GM19455 (cell line): ENCODE measurements around the gene HMGCS2.
"Not testable (repeated sequence)": the region's sequence is repeated elsewhere in the genome, so short reads cannot be mapped to it uniquely, and the experiment has no call there.

Experiments
- ATAC-seq: cut with Tn5 transposase; IDR thresholded peaks from one replicate; pipeline ENCODE4 v1.9.1; 2021; ENCODE audit not compliant: unreplicated experiment

HMGCS2 gene

DNA sequence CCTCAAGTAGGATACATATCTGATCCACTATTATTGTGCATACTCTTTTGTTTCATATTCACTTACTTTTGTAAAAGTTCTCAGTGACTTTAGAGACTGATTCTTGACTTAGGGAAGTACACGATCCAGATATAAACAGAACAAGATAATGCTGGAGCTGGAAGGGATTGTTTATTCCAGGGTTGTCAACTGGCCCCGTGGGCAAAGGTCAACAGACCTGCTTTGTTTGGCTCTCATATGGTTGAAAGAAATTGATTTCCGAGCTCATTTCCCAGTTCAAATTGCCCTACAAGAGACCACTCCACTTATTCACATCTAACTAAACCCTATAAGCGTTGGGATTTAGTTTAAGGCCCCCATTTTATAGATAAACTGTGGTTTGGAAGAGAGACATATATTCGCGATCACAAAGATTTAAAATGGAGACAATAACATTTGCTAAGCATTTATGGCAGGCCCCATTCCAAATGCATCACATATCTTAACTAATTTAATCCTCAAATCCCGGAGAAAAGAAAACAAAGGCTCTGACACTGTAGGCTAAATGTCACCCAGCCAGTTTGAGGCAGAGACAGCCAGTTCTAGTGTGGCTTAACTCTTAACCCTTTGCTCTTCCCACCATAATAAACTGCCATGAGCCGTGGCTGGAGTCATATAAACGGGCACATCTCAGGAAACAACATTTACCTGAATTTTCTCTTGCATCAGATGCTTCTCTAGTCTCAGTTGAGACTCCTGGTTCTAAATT, 21.9 kb upstream of the HMGCS2 start:
- no peak for ATAC-seq

DNA sequence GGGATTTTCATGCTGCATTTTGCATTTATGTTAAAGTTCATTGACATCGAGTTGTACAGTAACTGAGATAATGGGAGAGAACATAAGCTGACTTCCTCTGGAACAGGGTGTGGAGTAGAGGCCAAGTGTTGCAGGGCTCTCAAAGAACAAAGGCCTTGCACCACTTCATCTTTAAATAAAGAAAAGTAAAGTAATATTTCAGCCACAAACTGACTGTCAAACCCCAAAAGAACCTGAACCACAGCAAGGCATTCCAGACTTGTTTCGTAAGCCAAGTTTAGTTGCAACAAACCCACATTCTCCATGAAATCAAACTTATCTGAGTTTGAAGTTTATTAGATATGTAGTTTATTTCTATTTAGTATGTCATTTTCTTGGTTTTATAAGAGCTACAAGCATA, 19.1 kb upstream of the HMGCS2 start:
- ATAC-seq = no peak

- not testable (repeated sequence) for ATAC-seq
Measured at GRCh38 chr1:119786473-119787050, 17.9 kb upstream of the HMGCS2 start.

DNA sequence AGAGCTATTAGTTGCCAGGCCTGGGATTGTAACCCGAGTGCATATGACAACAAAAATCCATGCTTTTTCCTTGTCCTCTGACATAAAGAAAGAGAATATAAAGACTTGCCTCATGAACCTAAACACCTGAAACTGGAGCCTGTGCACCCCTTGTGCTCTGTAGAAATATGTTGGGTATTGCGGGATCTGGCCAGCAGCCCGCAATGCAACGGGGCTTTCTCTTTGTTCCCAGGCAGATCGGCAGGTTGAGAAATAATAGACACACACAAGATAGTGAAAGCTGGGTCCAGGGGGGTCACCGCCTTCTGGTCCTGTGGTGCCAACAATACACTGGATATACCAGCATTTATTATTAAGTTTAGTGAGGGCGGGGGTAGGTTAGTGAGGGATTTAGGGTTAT, 17.3 kb upstream of the HMGCS2 start:
- not testable (repeated sequence) for ATAC-seq

DNA sequence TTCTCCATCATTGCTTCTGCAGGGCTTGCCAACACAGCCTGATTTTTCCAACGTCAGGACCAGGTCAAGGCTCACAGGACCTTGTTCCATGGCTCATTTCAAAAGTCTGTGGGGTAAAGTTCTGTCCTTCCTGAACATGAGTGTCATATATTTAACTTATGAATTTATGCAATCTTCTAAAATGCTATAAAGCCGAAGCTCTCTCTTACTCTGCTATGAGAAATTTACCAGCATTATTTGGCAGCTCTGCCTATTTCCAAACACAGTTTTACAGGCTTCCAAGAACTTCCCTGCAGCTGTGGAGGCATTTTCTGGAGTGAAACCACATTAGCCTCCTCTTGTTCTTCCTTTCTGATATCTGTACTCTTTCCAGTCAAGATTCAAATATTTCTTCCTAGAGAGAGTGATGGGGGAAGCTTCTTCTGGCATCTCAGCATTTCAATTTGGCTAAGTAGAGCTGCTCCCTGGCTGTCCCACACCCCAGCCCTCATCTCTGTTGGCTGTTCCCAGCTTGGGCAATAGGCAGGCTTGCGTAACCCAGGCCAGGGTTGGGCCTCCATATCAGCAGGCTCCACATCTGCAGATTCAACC, 15.6 kb upstream of the HMGCS2 start:
- no peak for ATAC-seq

- no peak for ATAC-seq
Measured at GRCh38 chr1:119783354-119784185, 14.9 kb upstream of the HMGCS2 start.

DNA sequence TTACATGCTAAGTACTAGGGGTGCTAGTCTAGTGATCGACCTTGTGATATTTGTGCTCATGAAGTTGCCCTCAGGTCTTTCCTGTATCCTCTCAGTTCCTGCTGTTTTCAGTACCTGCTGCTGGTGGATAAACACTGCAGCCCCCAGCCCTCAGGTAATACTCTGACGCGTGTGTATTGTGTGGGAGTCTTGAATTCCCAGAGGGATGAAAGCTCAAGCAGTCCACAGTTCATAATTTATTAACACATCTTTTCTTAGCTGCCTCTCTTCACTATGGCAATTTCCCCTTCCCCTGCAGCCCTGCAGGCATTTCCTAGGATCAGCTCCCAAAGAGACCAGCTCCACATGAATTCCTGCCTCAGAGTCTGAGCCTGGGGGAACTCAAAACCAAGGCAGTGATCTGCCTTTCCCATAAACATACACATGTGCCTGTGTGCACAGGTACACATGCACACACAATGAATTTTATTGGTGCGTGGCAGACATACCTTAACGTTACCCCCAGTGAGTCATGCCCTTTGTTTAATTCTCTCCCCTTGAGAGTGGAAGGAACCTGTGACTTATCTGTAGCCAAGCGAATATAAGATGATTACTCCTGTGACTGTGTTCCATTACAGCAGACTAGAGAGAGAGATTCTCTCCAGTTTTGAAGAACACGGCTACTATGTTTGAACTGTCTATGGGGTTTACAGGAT, 14.1 kb upstream of the HMGCS2 start:
- no peak for ATAC-seq

GRCh38 chr1:119781434-119782210, 12.9 kb upstream of the HMGCS2 start:
- ATAC-seq = no peak

GRCh38 chr1:119779869-119780356, 11.2 kb upstream of the HMGCS2 start:
- ATAC-seq = no peak

DNA sequence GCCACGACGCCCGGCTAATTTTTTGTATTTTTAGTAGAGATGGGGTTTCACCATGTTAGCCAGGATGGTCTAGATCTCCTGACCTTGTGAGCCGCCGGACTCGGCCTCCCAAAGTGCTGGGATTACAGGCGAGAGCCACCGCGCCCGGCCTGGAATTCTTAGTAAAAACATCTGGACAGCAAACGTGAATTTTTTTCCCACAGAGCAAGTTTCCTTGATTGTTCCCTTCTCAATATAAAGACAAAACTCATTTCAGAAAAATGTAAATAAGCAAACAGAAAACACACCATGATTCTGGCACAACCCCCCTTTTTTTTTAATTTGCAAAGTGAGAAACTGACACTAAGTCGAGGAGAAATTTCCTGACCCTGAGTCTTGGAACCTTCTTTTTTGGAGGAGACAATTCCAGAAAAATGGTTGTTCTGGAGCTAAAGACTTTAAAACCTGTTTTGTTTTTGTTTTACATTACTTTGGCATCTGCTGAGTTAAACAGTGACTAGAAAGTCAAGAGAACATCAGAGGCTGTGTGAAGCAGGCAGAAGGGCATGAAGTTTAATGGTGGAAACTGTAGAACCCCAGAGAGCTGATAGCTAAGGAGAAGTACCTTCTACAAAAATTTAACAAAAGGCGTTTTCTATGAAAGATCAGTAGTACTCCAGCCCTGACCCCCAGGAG, 10.3 kb upstream of the HMGCS2 start:
- ATAC-seq = no peak

DNA sequence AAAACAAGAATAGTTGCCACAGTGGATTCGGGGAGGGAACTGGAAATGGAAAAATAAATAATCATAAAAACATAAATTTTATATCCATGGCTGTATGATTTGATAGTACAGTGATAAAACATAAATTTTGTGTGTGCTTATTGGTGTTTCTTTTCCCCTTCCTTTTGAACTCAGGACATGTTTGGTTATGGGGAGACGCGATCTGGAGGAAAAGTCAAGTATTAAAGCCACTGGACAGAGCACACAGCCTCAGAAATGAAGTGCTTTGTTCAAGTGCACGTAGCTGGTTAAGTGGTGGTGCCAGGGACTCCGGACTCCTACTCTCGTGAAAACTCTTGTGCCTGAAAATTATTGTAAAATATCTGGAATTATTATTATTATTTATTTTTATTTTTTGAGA, 9.7 kb upstream of the HMGCS2 start:
- ATAC-seq = no peak

DNA sequence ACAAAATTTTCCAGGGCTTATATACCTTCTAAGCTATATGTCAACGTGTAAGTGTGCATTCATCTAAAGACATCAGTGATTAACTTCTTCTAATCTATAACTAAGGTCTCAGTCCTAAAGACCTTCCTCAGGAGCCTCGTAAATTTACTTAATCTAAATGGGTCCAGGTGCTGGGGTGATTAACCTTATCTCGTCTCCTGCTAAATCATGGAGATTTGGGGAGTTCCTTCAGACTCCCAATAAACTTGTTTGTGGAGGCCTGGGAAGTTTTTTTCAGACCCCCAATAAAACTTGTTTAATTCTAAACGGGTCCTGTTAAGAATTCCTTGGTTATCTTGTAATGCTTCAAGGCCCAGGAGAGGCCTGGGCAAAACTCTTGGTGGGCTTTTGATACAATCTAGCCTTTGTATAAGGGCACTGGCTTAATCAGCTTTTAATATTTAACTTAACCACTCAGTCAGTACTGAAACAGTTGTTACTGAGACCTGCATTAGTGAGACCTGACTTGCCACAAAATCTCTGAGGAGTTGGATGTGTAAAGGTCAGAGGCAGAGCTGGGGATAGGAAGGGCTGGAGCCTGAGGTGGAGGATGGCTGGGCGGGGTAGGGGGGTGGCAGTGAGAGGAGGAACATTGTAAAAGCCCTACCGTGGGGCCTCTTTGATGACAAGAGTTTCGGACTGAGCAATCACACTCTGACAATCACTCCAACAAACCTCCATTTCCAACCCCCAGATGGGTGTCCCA, 6.2 kb upstream of the HMGCS2 start:
- no peak for ATAC-seq

- no peak for ATAC-seq
Measured at GRCh38 chr1:119773711-119774241, 5.1 kb upstream of the HMGCS2 start.

DNA sequence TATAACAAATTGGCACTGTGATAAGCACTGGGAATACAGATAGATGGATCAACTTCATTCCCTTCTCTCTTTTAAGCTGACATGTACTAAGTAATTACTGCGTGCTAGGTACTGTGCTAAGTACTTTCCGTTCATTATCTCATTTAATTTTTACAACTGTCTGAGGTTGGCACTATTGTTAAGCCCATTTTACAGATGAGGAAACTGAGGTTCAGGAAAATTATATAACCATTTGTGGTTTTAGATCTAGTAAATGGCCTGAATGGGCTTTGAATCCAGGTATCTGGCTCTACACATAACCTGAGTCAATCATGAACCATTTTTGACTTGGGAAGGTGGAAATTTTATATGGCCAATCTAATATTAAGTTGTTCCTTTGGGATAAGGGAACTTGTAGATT, 3.6 kb upstream of the HMGCS2 start:
- no peak for ATAC-seq

GRCh38 chr1:119771770-119772169, 3.1 kb upstream of the HMGCS2 start:
- no peak for ATAC-seq

GRCh38 chr1:119771016-119771415, 2.3 kb upstream of the HMGCS2 start:
- no peak for ATAC-seq

- ATAC-seq = no peak
Measured at GRCh38 chr1:119767486-119767885, 1.2 kb downstream of the HMGCS2 start.

GRCh38 chr1:119766374-119766794, 2.3 kb downstream of the HMGCS2 start:
- no peak for ATAC-seq

DNA sequence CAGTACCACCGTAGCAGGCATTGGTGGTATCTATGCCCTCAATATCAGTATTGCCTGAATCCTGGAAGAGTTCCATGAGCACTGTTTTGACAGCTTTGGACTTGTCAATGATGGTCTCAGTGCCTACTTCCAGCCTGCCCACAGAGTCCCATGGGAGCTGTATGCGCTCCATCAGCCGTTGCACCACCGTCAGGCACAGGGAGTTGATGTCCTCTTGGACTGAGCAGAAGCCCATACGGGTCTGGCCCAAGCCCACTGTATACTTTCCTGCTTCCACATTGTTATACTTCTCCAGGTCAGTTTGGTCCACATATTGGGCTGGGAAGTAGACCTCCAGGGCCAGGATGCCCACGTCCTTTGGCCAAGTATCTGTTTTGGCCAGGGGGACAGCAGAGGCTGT, 4.5 kb downstream of the HMGCS2 start:
- no peak for ATAC-seq
